Fibroblast of skin of right quadriceps (primary cell): ENCODE measurements around the gene SGK1.
"Not testable (repeated sequence)": the region's sequence is repeated elsewhere in the genome, so short reads cannot be mapped to it uniquely, and the experiment has no call there.

Experiments used
- DNase-seq: peaks from one replicate; pipeline ENCODE4 v3.0.0-alpha.2; 2013

Gene SGK1

GRCh38 chr6:134326192-134326591 lies 8.3 kb upstream of the SGK1 start:
- DNase-seq = not testable (repeated sequence)

GRCh38 chr6:134324766-134325165 lies 6.9 kb upstream of the SGK1 start:
- DNase-seq = no peak

GRCh38 chr6:134324141-134324540 lies 6.2 kb upstream of the SGK1 start:
- DNase-seq = no peak

GRCh38 chr6:134323698-134324097 lies 5.8 kb upstream of the SGK1 start:
- DNase-seq = no peak

- DNase-seq = no peak
Observed at GRCh38 chr6:134323294-134323693, 5.4 kb upstream of the SGK1 start.

GRCh38 chr6:134322216-134322615 lies 4.3 kb upstream of the SGK1 start:
- DNase-seq = peak; percentile 39

- DNase-seq = no peak
Observed at GRCh38 chr6:134321246-134321645, 3.3 kb upstream of the SGK1 start.

GRCh38 chr6:134319686-134320085 lies 1.8 kb upstream of the SGK1 start:
- DNase-seq = not testable (repeated sequence)

- no peak for DNase-seq
Observed at GRCh38 chr6:134318974-134319281, 1.0 kb upstream of the SGK1 start.

GRCh38 chr6:134318236-134318973 lies 493 bp upstream of the SGK1 start:
- no peak for DNase-seq

- DNase-seq = no peak
Observed at GRCh38 chr6:134316733-134317431, 1.0 kb downstream of the SGK1 start.

- DNase-seq = no peak
Observed at GRCh38 chr6:134315974-134316441, 1.9 kb downstream of the SGK1 start.

- DNase-seq = no peak
Observed at GRCh38 chr6:134315189-134315588, 2.7 kb downstream of the SGK1 start.

- no peak for DNase-seq
Observed at GRCh38 chr6:134314006-134314821, 3.7 kb downstream of the SGK1 start.

- DNase-seq = no peak
Observed at GRCh38 chr6:134312038-134312660, 5.8 kb downstream of the SGK1 start.

- DNase-seq = no peak
Observed at GRCh38 chr6:134310817-134311216, 7.1 kb downstream of the SGK1 start.

GRCh38 chr6:134309983-134310605 lies 7.8 kb downstream of the SGK1 start:
- DNase-seq = peak; percentile 34

- no peak for DNase-seq
Observed at GRCh38 chr6:134309227-134309626, 8.7 kb downstream of the SGK1 start.

GRCh38 chr6:134308800-134309199 lies 9.1 kb downstream of the SGK1 start:
- no peak for DNase-seq

- DNase-seq = no peak
Observed at GRCh38 chr6:134307870-134308269, 10.0 kb downstream of the SGK1 start.

GRCh38 chr6:134307075-134307474 lies 10.8 kb downstream of the SGK1 start:
- DNase-seq = no peak

GRCh38 chr6:134304381-134304780 lies 13.5 kb downstream of the SGK1 start:
- DNase-seq = not testable (repeated sequence)

- no peak for DNase-seq
Observed at GRCh38 chr6:134303891-134304290, 14.0 kb downstream of the SGK1 start.
